NCI-H460 (cell line): Measurements from ENCODE around the gene CCND1. TPM values are rescaled to one million over a fixed set of nuclear protein-coding genes. Genes with fewer than 3 reads are reported as not detected.
A peak's percentile ranks its signal among the peaks of the same experiment; 100 is the strongest.

Source experiments
- DNase-seq: peaks from one replicate; pipeline ENCODE4 v3.0.0-alpha.2; 2016; ENCODE audit warnings: low read depth; ENCODE audit errors: extremely low read depth
- polyA plus RNA-seq: library from polyadenylated mRNA; depleted of rRNA; stranded (reverse); fragments of >200 nt; gene quantifications from 2 replicates; pipeline ENCODE4 v1.2.3, GENCODE V29; 2014; cell fraction: nucleus; rRNA removed
- total RNA-seq: library from RNA; depleted of rRNA; stranded (reverse); fragments of >200 nt; shearing (Covaris generic); gene quantifications from 2 replicates; pipeline ENCODE4 v1.2.3, GENCODE V29; 2014; rRNA removed

Gene CCND1
- total RNA-seq, result 52.4 and 63.6 TPM in 2 replicates
- 60.4 and 69.7 TPM in 2 replicates for polyA plus RNA-seq

- DNase-seq, result peak; percentile 83
Measured at GRCh38 chr11:69640995-69641581, at the start of gene CCND1. TSS of gene CCND1 (plus strand) at chr11:69641156. CDS start at chr11:69641314, 158 bp downstream.

GRCh38 chr11:69592986-69593650 lies 47.8 kb upstream of the CCND1 start:
- DNase-seq, result no peak

GRCh38 chr11:69593851-69594250 lies 47.1 kb upstream of the CCND1 start:
- no peak for DNase-seq

- no peak for DNase-seq
Measured at GRCh38 chr11:69594481-69594880, 46.5 kb upstream of the CCND1 start.

GRCh38 chr11:69595805-69596665 lies 44.9 kb upstream of the CCND1 start:
- no peak for DNase-seq

GRCh38 chr11:69598147-69598546 lies 42.8 kb upstream of the CCND1 start:
- no peak for DNase-seq

- DNase-seq, result no peak
Measured at GRCh38 chr11:69599502-69599901, 41.5 kb upstream of the CCND1 start.

GRCh38 chr11:69600001-69600400 lies 41.0 kb upstream of the CCND1 start:
- no peak for DNase-seq

GRCh38 chr11:69601011-69601975 lies 39.7 kb upstream of the CCND1 start:
- DNase-seq, result no peak

GRCh38 chr11:69603111-69603836 lies 37.7 kb upstream of the CCND1 start:
- no peak for DNase-seq

GRCh38 chr11:69604055-69604454 lies 36.9 kb upstream of the CCND1 start:
- DNase-seq, result no peak

GRCh38 chr11:69605737-69606526 lies 35.0 kb upstream of the CCND1 start:
- no peak for DNase-seq

- no peak for DNase-seq
Measured at GRCh38 chr11:69609351-69609750, 31.6 kb upstream of the CCND1 start.

- DNase-seq, result no peak
Measured at GRCh38 chr11:69611548-69612526, 29.1 kb upstream of the CCND1 start.

- no peak for DNase-seq
Measured at GRCh38 chr11:69613594-69613993, 27.4 kb upstream of the CCND1 start.

- DNase-seq, result no peak
Measured at GRCh38 chr11:69614085-69614484, 26.9 kb upstream of the CCND1 start.

- no peak for DNase-seq
Measured at GRCh38 chr11:69615545-69616278, 25.2 kb upstream of the CCND1 start.
